GM08714 (cell line): ENCODE results near the gene PYGM.

ENCODE experiments used
- H3K4me3 ChIP-seq: fragments of 200-500 bp; sonication (Bioruptor generic); 2 replicates; pipeline ENCODE4 v1.5.1; 2014; ENCODE audit warnings: mild to moderate bottlenecking, low read length, inconsistent platforms
- ZNF274 ChIP-seq: IDR thresholded peaks from 2 replicates; pipeline ENCODE4 v1.6.1; 2012; ENCODE audit warnings: mild to moderate bottlenecking, low read depth, low read length

Gene PYGM

GRCh38 chr11:64759722-64760719 is at the start of gene PYGM:
PYGM (minus strand) TSS chr11:64759974; CDS start chr11:64759898, 76 bp downstream.
- TF ChIP-seq ZNF274 = no peak
- H3K4me3 ChIP-seq = no peak within 1 kb of the TSS

DNA sequence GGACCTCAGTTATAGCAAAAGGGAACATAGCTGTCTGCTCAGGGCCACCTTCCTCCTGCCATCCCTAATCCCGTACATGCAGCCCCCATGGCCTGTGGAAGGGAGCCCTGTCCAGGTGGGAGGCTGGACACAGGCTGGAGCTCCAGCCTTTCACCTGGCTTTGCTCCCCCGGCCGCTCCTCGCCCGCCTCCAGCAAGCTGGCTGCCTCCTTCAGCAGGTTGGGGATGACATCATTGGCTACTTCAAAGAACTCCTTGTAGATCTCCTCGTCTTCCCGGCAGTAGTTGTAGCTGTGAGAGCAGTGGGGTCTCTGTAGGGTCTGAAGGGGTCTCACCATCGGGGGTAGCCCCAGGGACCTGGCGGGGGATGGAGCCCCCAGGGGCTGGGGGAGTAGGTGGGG is 45.7 kb upstream of the PYGM start:
- H3K4me3 ChIP-seq = no peak overlapping the region
- no peak for TF ChIP-seq ZNF274

- TF ChIP-seq ZNF274 = no peak
- no peak overlapping the region for H3K4me3 ChIP-seq
Measured at GRCh38 chr11:64804346-64805210, 44.8 kb upstream of the PYGM start.

- H3K4me3 ChIP-seq = peak overlapping the region; percentile 77
- no peak for TF ChIP-seq ZNF274
Measured at GRCh38 chr11:64803846-64804345, 44.1 kb upstream of the PYGM start.

GRCh38 chr11:64803158-64803845 is 43.5 kb upstream of the PYGM start, which contains the start of gene MAP4K2:
MAP4K2 (minus strand) TSS chr11:64803214; CDS start chr11:64803149, 65 bp downstream.
- TF ChIP-seq ZNF274 = no peak
- H3K4me3 ChIP-seq = peak within 1 kb of the TSS; percentile 77

DNA sequence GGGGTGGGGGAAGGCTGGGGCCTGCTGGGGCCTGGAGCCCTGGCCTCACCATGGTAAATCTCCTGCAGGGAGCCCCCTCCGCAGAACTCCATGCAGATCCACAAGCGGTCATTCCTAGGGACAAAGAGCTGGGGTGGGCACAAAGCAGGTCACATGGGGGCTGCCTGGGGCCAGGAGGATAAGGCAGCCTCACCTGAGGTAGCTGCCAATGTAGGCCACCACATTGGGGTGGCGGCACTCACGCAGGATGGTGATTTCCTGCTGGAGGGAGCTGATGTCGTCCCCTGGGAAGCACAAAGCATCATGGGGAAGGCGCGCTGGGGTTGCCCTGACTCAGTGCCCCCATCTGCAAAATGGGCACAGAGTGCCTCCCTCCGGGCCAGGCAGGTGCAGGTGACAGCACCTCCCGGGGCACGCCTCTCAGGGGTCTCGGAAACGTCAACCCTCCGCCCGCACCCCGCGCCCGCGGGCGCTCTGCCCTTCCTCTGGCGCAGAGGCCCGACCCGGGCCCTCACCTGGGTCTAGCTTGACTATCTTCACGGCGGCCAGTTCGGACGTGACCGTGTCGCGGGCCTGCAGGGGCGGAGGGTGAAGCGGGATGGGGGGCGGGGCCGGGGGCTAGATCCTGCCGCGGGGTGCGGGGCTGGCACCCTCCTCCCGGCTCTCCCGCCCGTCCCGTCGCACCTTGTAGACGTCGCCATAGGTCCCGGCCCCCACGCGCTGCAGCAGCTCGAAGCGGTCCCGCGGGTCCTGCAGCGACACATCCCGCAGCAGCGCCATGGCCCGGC is 42.8 kb upstream of the PYGM start:
- no peak for TF ChIP-seq ZNF274
- peak overlapping the region; percentile 76; the same call in 1 of the 2 replicates for H3K4me3 ChIP-seq

- peak overlapping the region; percentile 76; the same call in 1 of the 2 replicates for H3K4me3 ChIP-seq
- no peak for TF ChIP-seq ZNF274
Measured at GRCh38 chr11:64801561-64802369, 42.0 kb upstream of the PYGM start.

DNA sequence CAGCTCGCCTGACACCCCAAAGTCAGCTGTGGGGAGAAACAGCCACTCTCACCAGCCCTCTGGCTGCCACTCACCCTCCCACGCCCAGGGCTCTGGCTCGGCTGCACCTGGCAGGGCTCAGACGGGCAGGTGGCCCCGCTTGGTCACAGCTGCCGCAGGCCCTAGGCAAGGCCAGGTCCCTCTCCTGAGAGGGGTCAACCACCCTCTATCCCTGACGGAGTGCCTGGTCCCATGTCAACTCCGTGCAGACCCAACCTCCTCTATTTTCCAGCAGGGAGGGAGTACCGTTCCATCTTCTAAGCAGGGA is 41.3 kb upstream of the PYGM start:
- TF ChIP-seq ZNF274 = no peak

GRCh38 chr11:64800303-64801157 is 40.8 kb upstream of the PYGM start:
- no peak overlapping the region; the same call in 1 of the 2 replicates for H3K4me3 ChIP-seq
- TF ChIP-seq ZNF274 = no peak

More for the DNA sequence above, 41.3 kb upstream of the PYGM start:
- H3K4me3 ChIP-seq = peak overlapping the region; percentile 76; the same call in 1 of the 2 replicates

- no peak overlapping the region; the same call in 1 of the 2 replicates for H3K4me3 ChIP-seq
Measured at GRCh38 chr11:64799623-64800302, 40.0 kb upstream of the PYGM start.

GRCh38 chr11:64799256-64799622 is 39.5 kb upstream of the PYGM start:
- H3K4me3 ChIP-seq = no peak overlapping the region; the same call in 1 of the 2 replicates
- TF ChIP-seq ZNF274 = no peak

More at GRCh38 chr11:64799623-64800302, 40.0 kb upstream of the PYGM start:
- no peak for TF ChIP-seq ZNF274
